Activated T-cell treated with anti-CD3 and anti-CD28 coated beads, Interleukin-2, amount 50 U/mL, for 4 hours (primary cell): ENCODE measurements around the gene KLHL5. TPM values are rescaled to one million over a fixed set of nuclear protein-coding genes. Genes with fewer than 3 reads are reported as not detected.

ENCODE experiments used
- ATAC-seq, 2 donors: fragments of 200-7000 bp; cut with Tn5 transposase; one replicate each; pipeline ENCODE4 v1.10.0; 2021
- DNase-seq: peaks from one replicate; pipeline ENCODE4 v3.0.0-alpha.2; 2020
- H3K27me3 Mint-ChIP-seq: one replicate; pipeline ENCODE4 v1.8.0; 2021; ENCODE audit warnings: low read depth, mixed read lengths
- H3K36me3 Mint-ChIP-seq: one replicate; pipeline ENCODE4 v1.8.0; 2022; ENCODE audit warnings: mixed read lengths; ENCODE audit not compliant: insufficient read depth
- H3K4me1 Mint-ChIP-seq: one replicate; pipeline ENCODE4 v1.8.0; 2021; ENCODE audit warnings: low read depth, mixed read lengths
- H3K4me3 Mint-ChIP-seq: one replicate; pipeline ENCODE4 v1.8.0; 2021; ENCODE audit warnings: mild to moderate bottlenecking, moderate library complexity, mixed read lengths
- H3K9me3 Mint-ChIP-seq: one replicate; pipeline ENCODE4 v1.8.0; 2021; ENCODE audit warnings: mixed read lengths
- total RNA-seq, 3 donors: library from RNA; stranded (reverse); gene quantifications; one replicate each; pipeline ENCODE4 v1.2.1, GENCODE V29; 2021

KLHL5 gene
- total RNA-seq, 3 donors from 2014 or later = 8.9 to 12.7 (median 11.3) TPM

- H3K9me3 Mint-ChIP-seq = no peaks in the 10 kb centered on the region
- ATAC-seq = no peak
- H3K4me1 Mint-ChIP-seq = peaks cover 56% of the 10 kb centered on the region
- no peak overlapping the region for H3K4me3 Mint-ChIP-seq
- H3K36me3 Mint-ChIP-seq = peaks cover 2% of the 10 kb centered on the region
- no peak for DNase-seq
- no peaks in the 10 kb centered on the region for H3K27me3 Mint-ChIP-seq
These were observed 13.7 kb upstream of the KLHL5 start for GRCh38 chr4:39048311-39048710.

DNA sequence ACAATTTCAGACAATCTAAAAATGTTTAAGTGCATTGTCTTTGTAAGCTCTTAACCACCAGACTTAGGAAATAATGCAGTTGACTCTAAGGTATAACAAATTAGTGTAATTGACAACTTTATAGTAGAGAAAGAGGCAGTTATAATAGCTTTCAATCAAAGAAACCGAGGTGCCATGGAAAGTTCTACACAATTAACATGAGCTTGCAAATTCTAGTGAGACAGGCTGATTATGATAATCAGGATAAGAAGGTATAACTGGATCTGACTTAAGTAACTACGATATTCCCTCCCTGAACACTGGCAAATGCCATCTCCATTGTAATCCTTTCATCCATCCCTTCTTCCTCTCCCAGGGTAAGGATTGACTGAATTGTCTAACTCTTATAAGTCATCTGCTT is 11.4 kb upstream of the KLHL5 start:
- no peak overlapping the region for H3K4me3 Mint-ChIP-seq
- no peaks in the 10 kb centered on the region for H3K27me3 Mint-ChIP-seq
- DNase-seq (no peak), ATAC-seq (no peak)
- peaks cover 50% of the 10 kb centered on the region for H3K4me1 Mint-ChIP-seq
- no peaks in the 10 kb centered on the region for H3K9me3 Mint-ChIP-seq
- H3K36me3 Mint-ChIP-seq = peaks cover 2% of the 10 kb centered on the region

GRCh38 chr4:39051492-39051891 is 10.5 kb upstream of the KLHL5 start:
- no peaks in the 10 kb centered on the region for H3K9me3 Mint-ChIP-seq
- H3K4me3 Mint-ChIP-seq = no peak overlapping the region
- no peaks in the 10 kb centered on the region for H3K27me3 Mint-ChIP-seq
- DNase-seq (no peak), ATAC-seq (no peak)
- peaks cover 2% of the 10 kb centered on the region for H3K36me3 Mint-ChIP-seq
- peaks cover 42% of the 10 kb centered on the region for H3K4me1 Mint-ChIP-seq

DNA sequence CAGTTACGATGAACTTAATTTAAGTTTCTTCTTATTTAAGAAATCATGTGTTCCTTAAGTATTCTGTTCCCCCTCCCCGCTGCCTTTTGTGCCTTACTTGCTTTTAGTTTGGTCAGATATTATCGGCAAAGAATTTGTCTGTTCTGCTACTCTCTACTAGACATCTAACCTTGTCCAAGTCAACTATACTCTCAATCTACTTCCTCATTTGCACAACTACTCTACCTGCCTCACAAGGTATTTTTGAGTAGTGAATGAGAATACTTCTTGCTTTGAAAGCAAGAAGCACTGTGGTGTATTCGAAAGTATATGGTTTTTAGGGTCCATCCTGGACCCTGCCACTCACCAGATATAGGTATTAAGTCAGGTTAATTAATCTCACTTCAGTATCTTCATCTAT is 8.0 kb upstream of the KLHL5 start:
- DNase-seq (no peak), ATAC-seq (no peak)
- Mint-ChIP-seq H3K36me3 (peaks cover 6% of the 10 kb centered on the region), H3K4me3 (no peak overlapping the region), H3K27me3 (no peaks in the 10 kb centered on the region), H3K4me1 (peaks cover 24% of the 10 kb centered on the region), H3K9me3 (no peaks in the 10 kb centered on the region)

DNA sequence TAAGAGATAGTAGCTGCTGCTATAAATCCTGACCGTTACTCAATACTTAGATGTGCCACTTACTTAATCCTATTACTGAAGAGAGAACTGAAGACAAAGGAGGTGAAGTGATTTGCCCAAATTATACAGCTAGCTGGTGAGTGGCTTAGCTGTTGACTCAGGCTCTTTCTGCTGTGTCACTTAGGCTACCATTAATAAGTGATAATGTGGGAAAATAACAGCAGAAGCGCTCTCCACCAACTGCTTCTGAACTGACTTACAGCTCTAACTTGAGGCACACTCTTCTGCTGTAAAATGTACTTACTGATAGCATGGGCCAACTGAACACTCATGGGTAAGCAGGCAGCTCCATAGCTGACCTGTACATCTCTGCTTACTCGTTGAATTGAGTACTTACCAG is 7.5 kb upstream of the KLHL5 start:
- ATAC-seq (no peak), DNase-seq (no peak)
- H3K4me3 Mint-ChIP-seq = no peak overlapping the region
- H3K4me1 Mint-ChIP-seq = peaks cover 24% of the 10 kb centered on the region
- no peaks in the 10 kb centered on the region for H3K27me3 Mint-ChIP-seq
- H3K9me3 Mint-ChIP-seq = no peaks in the 10 kb centered on the region
- H3K36me3 Mint-ChIP-seq = peaks cover 6% of the 10 kb centered on the region

GRCh38 chr4:39056023-39056422 is 6.0 kb upstream of the KLHL5 start:
- no peaks in the 10 kb centered on the region for H3K9me3 Mint-ChIP-seq
- peaks cover 4% of the 10 kb centered on the region for H3K36me3 Mint-ChIP-seq
- peaks cover 22% of the 10 kb centered on the region for H3K4me1 Mint-ChIP-seq
- ATAC-seq (no peak), DNase-seq (no peak)
- H3K27me3 Mint-ChIP-seq = no peaks in the 10 kb centered on the region
- H3K4me3 Mint-ChIP-seq = no peak overlapping the region

GRCh38 chr4:39061457-39061856 is 575 bp upstream of the KLHL5 start:
- no peaks in the 10 kb centered on the region for H3K9me3 Mint-ChIP-seq

DNA sequence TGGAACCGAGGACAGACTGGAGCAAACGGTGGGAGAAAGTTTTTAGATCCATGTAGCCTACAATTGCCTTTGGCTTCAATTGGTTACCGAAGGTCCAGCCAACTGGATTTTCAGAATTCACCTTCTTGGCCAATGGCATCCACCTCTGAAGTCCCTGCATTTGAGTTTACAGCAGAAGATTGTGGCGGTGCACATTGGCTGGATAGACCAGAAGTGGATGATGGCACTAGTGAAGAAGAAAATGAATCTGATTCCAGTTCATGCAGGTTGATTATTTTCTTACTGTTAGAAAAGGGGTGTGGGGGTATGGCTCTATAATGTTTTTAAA is 702 bp downstream of the KLHL5 start:
- Mint-ChIP-seq H3K4me1 (peaks cover 23% of the 10 kb centered on the region), H3K36me3 (peaks cover 4% of the 10 kb centered on the region), H3K27me3 (no peaks in the 10 kb centered on the region), H3K4me3 (no peak overlapping the region), H3K9me3 (no peaks in the 10 kb centered on the region)
- DNase-seq = no peak
- no peak for ATAC-seq

More at GRCh38 chr4:39061457-39061856, 575 bp upstream of the KLHL5 start:
- Mint-ChIP-seq H3K4me1 (peaks cover 26% of the 10 kb centered on the region), H3K4me3 (no peak overlapping the region), H3K27me3 (no peaks in the 10 kb centered on the region), H3K36me3 (peaks cover 8% of the 10 kb centered on the region)
- DNase-seq (no peak), ATAC-seq (no peak)

DNA sequence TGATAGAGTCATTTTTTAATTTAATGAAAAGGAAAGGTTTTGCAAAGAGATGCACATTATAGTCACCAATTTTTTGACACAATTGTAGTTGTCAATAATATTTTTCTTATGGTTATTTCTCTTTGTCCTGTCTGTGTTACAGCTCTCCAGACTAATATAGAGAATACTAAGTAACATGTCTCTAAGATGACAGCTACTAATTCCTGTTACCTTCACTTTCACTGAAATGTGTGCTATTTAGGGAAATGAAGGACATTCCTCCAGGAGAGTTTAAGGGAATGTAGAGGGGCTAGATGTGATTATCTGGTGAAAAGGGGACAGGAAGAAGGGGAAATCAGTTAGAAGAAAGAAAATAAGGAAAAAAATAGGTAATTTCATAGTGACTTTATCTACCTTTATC is 1.4 kb downstream of the KLHL5 start:
- ATAC-seq = no peak
- Mint-ChIP-seq H3K27me3 (no peaks in the 10 kb centered on the region), H3K9me3 (no peaks in the 10 kb centered on the region)

GRCh38 chr4:39066371-39066770 is 4.3 kb downstream of the KLHL5 start:
- peaks cover 7% of the 10 kb centered on the region for H3K36me3 Mint-ChIP-seq
- ATAC-seq (no peak), DNase-seq (no peak)
- peaks cover 23% of the 10 kb centered on the region for H3K4me1 Mint-ChIP-seq
- H3K27me3 Mint-ChIP-seq = no peaks in the 10 kb centered on the region
- H3K9me3 Mint-ChIP-seq = no peaks in the 10 kb centered on the region
- H3K4me3 Mint-ChIP-seq = no peak overlapping the region

More for the DNA sequence above, 1.4 kb downstream of the KLHL5 start:
- peaks cover 4% of the 10 kb centered on the region for H3K36me3 Mint-ChIP-seq
- no peak overlapping the region for H3K4me3 Mint-ChIP-seq
- DNase-seq = no peak
- H3K4me1 Mint-ChIP-seq = peaks cover 28% of the 10 kb centered on the region

- no peak for DNase-seq
- Mint-ChIP-seq H3K9me3 (no peaks in the 10 kb centered on the region), H3K36me3 (peaks cover 6% of the 10 kb centered on the region), H3K4me1 (peaks cover 19% of the 10 kb centered on the region), H3K4me3 (no peak overlapping the region), H3K27me3 (no peaks in the 10 kb centered on the region)
- no peak for ATAC-seq
These were observed 5.0 kb downstream of the KLHL5 start for GRCh38 chr4:39067031-39067430.

- H3K4me3 Mint-ChIP-seq = no peak overlapping the region
These were observed 5.4 kb downstream of the KLHL5 start for GRCh38 chr4:39067451-39067850.

GRCh38 chr4:39068907-39069306 is 6.9 kb downstream of the KLHL5 start:
- Mint-ChIP-seq H3K27me3 (no peaks in the 10 kb centered on the region), H3K9me3 (no peaks in the 10 kb centered on the region), H3K4me1 (peaks cover 8% of the 10 kb centered on the region), H3K4me3 (no peak overlapping the region), H3K36me3 (peaks cover 2% of the 10 kb centered on the region)
- ATAC-seq (no peak), DNase-seq (no peak)

More at GRCh38 chr4:39067451-39067850, 5.4 kb downstream of the KLHL5 start:
- peaks cover 5% of the 10 kb centered on the region for H3K36me3 Mint-ChIP-seq
- ATAC-seq (no peak), DNase-seq (no peak)
- no peaks in the 10 kb centered on the region for H3K27me3 Mint-ChIP-seq
- H3K9me3 Mint-ChIP-seq = no peaks in the 10 kb centered on the region
- peaks cover 15% of the 10 kb centered on the region for H3K4me1 Mint-ChIP-seq

- Mint-ChIP-seq H3K27me3 (no peaks in the 10 kb centered on the region), H3K9me3 (no peaks in the 10 kb centered on the region), H3K36me3 (peaks cover 34% of the 10 kb centered on the region), H3K4me3 (no peak overlapping the region), H3K4me1 (peaks cover 2% of the 10 kb centered on the region)
- DNase-seq = no peak
- no peak for ATAC-seq
These were observed 16.8 kb downstream of the KLHL5 start for GRCh38 chr4:39078829-39079228.

GRCh38 chr4:39083164-39083563 is 21.1 kb downstream of the KLHL5 start:
- no peak for ATAC-seq
- peaks cover 28% of the 10 kb centered on the region for H3K36me3 Mint-ChIP-seq
- H3K27me3 Mint-ChIP-seq = no peaks in the 10 kb centered on the region
- no peaks in the 10 kb centered on the region for H3K4me1 Mint-ChIP-seq
- no peak overlapping the region for H3K4me3 Mint-ChIP-seq
- DNase-seq = no peak
- no peaks in the 10 kb centered on the region for H3K9me3 Mint-ChIP-seq

DNA sequence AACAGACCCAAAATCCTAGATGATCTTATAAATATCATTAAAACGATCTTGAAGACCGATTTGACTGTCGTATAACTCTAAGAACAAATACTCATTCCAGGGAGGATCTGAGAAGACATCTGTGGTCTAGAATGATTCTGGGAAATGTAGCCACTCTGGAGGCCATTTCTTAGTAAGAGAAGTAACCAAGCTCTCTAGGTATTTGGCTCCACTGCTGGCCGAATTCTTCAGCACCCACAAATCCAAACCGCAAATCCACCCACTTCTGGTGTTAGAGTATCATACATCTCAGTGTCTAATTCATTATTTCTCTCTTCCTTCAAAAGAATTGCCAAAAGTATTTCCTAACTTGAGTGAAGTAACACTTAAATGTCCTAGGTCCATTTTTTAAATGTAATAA is 23.9 kb downstream of the KLHL5 start:
- H3K4me3 Mint-ChIP-seq = no peak overlapping the region
- DNase-seq = no peak
- no peaks in the 10 kb centered on the region for H3K9me3 Mint-ChIP-seq
- H3K4me1 Mint-ChIP-seq = no peaks in the 10 kb centered on the region
- ATAC-seq = no peak
- H3K27me3 Mint-ChIP-seq = no peaks in the 10 kb centered on the region
- H3K36me3 Mint-ChIP-seq = peaks cover 29% of the 10 kb centered on the region
